AG09309 (cell line): Measurements from ENCODE around the gene AMELX.

ENCODE experiments used
- DNase-seq: peaks from one replicate; pipeline ENCODE4 v3.0.0-alpha.2; 2010; ENCODE audit warnings: low read depth
- H3K4me3 ChIP-seq: 2 replicates; pipeline ENCODE4 v1.5.1; 2011; ENCODE audit warnings: mild to moderate bottlenecking, low read depth, low read length, moderate library complexity; ENCODE audit not compliant: control insufficient read depth
- TF ChIP-seq, protein P1 (sequence below): IDR thresholded peaks from 2 replicates; pipeline ENCODE4 v1.5.1; 2011; ENCODE audit warnings: mild to moderate bottlenecking, low read depth, low read length, inconsistent platforms; ENCODE audit not compliant: insufficient read depth, control insufficient read depth; ENCODE audit errors: missing control alignments

Gene AMELX

DNA sequence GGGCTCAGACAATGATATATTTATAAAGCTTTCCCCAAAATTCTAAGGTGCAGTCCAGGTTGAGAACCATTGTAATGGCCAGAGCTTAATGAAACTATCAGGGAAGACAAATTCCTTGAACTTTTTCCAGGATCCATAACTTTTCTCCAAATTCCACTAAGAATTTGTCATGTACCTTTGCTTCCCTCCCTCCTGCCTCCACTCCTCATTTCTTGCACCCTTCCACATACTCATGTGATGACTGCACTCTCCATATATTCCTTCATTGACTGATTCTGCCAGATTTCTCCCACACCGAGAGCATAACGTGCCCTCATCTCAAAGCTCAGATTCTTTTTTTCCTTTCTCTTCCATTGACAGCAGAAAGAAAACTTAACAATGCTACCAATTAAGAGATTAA is 20.9 kb upstream of the AMELX start:
- DNase-seq, result no peak
- TF ChIP-seq, protein P1, sequence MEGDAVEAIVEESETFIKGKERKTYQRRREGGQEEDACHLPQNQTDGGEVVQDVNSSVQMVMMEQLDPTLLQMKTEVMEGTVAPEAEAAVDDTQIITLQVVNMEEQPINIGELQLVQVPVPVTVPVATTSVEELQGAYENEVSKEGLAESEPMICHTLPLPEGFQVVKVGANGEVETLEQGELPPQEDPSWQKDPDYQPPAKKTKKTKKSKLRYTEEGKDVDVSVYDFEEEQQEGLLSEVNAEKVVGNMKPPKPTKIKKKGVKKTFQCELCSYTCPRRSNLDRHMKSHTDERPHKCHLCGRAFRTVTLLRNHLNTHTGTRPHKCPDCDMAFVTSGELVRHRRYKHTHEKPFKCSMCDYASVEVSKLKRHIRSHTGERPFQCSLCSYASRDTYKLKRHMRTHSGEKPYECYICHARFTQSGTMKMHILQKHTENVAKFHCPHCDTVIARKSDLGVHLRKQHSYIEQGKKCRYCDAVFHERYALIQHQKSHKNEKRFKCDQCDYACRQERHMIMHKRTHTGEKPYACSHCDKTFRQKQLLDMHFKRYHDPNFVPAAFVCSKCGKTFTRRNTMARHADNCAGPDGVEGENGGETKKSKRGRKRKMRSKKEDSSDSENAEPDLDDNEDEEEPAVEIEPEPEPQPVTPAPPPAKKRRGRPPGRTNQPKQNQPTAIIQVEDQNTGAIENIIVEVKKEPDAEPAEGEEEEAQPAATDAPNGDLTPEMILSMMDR, result no peak
- no peak overlapping the region for H3K4me3 ChIP-seq

DNA sequence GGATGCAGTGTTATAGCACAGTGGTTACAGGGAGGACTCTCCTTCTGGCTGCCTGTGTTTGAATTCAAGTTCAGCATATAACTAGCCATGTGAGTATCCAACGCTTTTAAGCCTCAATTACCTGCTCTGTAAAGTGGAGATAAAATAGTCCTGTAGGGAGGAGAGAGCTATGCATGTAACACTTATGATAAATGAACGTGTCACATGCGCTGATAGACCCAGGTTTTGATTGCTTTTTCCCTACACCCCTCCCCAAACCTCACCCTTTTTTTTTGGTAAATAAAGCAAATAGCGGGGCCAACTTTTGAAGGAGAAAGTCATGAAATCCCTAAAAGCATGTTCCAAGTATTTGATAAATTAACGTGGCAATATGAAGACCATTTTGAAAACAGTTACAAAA is 20.4 kb upstream of the AMELX start:
- no peak for DNase-seq
- TF ChIP-seq, protein P1, result no peak
- no peak overlapping the region for H3K4me3 ChIP-seq

DNA sequence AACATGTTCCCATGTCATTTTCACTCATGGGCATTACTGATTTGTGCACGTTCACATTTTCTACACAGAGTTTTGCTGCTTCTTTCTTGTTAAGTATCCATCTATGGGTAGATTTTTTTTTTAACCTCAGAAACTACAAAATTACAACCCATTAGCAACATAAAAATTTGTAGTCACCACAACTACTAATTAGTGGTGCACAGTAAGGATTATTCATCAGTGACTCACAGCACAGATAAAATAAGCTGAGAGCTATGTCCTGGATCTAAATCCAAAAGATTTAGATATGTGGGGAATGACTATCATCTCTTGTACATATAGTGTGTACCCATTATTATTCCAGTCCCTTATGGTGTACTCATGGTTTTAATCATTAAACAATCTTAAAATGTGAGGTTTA is 19.7 kb upstream of the AMELX start:
- H3K4me3 ChIP-seq, result no peak overlapping the region
- TF ChIP-seq, protein P1, result no peak
- DNase-seq, result peak; percentile 16

DNA sequence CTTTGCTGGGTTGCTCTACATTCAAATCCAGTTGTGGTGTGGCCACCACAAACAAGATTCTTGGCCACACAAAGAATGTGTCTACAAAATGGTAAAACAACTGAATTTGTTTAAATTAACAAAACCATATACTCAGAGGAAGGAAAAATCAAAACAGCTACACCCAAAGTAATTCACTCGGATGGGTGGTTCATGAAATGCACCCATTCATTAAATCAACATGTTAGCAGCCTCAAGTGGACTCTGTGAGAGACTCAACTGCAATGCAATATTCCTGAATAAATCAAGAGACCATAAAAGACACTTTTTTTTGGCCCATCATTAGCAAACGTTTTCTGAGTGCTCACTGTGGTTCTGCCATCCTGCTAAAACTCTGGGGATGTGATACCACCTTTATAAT is 11.2 kb upstream of the AMELX start:
- TF ChIP-seq, protein P1, result no peak
- no peak overlapping the region for H3K4me3 ChIP-seq
- DNase-seq, result no peak

DNA sequence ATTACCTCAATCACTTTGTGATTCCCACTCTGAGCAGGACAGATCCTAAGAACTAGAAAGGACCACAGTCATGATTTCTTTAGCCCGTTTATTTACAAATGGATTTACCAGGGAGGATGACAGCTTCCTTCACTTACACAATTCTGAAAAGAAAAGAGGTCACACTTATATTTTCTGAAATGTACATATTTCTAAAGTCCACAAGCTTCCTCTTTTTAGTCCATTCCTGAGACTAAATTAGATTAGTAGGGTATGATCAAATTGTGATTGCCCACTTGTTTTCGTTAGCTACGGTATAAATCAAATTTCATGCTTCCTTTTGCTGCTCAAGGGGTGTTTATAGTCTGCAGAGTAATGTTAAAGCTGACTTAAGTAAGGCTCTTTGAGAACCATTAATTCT is 7.6 kb upstream of the AMELX start:
- TF ChIP-seq, protein P1, result no peak
- DNase-seq, result no peak
- H3K4me3 ChIP-seq, result no peak overlapping the region

DNA sequence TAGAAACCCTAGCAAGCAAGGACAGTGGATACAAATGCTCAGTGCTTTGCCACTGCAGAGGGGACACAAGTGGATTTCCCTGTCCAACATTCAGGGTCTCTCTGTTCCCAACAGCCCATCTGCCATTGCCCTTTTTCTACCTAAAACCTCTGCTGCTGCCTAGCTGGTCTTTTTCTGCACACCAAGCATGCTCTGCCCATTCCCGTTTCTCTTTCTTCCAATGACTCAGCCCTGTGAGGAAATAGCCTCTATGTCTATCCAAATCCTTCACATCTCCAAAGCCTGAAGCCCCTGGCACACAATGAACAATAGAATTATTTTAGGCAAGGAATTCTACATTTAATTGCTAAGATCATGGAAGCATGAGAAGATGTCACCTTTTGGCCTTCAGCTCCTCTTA is 5.7 kb upstream of the AMELX start:
- DNase-seq, result no peak
- TF ChIP-seq, protein P1, result no peak
- H3K4me3 ChIP-seq, result no peak overlapping the region
